NCI-H1105 (cell line): ENCODE measurements around the gene DGKH.

ENCODE experiments used
- DNase-seq: peaks from one replicate; lab custom pipeline; 2025; lab: John Stamatoyannopoulos, UW

DGKH gene, protein sequence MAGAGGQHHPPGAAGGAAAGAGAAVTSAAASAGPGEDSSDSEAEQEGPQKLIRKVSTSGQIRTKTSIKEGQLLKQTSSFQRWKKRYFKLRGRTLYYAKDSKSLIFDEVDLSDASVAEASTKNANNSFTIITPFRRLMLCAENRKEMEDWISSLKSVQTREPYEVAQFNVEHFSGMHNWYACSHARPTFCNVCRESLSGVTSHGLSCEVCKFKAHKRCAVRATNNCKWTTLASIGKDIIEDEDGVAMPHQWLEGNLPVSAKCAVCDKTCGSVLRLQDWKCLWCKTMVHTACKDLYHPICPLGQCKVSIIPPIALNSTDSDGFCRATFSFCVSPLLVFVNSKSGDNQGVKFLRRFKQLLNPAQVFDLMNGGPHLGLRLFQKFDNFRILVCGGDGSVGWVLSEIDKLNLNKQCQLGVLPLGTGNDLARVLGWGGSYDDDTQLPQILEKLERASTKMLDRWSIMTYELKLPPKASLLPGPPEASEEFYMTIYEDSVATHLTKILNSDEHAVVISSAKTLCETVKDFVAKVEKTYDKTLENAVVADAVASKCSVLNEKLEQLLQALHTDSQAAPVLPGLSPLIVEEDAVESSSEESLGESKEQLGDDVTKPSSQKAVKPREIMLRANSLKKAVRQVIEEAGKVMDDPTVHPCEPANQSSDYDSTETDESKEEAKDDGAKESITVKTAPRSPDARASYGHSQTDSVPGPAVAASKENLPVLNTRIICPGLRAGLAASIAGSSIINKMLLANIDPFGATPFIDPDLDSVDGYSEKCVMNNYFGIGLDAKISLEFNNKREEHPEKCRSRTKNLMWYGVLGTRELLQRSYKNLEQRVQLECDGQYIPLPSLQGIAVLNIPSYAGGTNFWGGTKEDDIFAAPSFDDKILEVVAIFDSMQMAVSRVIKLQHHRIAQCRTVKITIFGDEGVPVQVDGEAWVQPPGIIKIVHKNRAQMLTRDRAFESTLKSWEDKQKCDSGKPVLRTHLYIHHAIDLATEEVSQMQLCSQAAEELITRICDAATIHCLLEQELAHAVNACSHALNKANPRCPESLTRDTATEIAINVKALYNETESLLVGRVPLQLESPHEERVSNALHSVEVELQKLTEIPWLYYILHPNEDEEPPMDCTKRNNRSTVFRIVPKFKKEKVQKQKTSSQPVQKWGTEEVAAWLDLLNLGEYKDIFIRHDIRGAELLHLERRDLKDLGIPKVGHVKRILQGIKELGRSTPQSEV

DNA sequence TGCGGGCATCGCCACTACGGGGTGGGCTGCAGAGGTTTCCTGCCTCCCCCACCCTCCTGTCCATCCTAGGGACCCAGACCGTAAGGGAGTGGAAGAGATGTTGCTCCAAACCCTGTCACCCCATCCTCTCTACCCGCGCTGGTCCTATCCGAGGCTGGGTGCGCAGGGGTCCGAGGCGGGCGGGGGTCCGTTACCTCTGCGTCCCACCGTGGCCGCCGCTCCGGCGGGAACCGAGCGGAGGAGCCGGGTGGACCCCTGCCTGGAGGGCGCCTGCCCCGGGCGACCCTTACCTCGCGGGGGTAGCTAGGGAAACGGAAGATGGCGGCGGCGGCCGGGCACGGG is at the start of gene DGKH:
TSS of gene DGKH (plus strand) at position 307 of the 342 bp plus-strand sequence. CDS start 126 bp downstream, outside the sequence.
- no peak for DNase-seq

DNA sequence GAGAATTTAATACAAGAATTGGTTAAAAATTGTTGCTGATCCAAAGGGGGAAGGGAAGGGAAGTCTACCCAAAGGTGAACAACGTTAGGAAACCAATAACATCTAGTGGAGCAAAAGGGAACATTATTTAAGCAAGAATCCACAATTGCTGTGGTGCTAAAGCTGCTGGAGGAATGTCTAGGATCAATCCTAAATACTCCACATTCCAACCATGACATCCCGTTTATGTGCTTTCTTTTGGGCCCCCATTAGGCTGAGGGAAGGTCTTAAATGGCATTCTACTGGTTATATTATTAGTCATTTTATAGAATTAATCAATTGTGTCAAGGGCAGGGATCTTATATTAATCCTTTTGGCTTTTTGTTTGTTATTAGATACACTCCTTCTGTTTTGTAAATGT is 47.6 kb upstream of the DGKH start:
- no peak for DNase-seq

DNA sequence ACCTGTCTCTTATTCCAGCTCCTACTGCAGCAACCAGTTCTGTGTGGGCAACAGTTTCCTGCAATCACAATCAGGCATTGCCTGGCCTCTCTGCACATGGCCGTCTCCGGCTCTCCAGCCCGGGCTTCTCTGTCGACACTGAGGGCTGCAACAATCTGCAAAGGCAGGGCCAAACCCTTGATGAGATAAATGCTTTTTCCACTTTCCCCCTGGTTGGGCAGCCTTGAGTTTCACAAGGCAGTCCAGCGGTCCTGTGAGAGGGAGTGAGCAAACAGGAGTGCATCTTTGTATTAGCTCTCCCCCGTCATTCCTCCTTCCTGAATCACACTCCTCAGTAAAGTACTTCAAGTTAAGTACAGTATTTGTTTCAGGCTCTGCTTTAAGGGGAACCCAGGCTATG is 46.9 kb upstream of the DGKH start:
- DNase-seq: no peak

DNA sequence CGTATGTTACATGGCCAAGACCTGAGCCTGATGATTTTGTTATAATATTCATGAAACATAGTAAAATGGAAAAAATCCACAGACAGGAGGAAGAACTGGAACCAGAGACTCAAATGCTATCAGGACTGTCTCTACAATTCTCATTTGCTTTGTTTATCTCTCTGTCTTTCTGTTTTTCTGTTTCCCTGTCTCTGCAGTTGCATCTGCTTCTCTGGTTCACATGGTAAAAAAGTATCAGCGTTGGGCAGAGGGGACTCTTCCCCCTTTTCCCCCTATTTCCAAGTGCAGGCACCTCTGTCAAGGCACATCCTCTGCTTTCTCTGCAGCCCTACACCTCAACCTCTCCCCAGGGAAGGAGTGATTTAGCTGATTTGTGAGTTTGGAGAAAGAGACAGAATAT is 46.4 kb upstream of the DGKH start:
- DNase-seq: no peak

DNA sequence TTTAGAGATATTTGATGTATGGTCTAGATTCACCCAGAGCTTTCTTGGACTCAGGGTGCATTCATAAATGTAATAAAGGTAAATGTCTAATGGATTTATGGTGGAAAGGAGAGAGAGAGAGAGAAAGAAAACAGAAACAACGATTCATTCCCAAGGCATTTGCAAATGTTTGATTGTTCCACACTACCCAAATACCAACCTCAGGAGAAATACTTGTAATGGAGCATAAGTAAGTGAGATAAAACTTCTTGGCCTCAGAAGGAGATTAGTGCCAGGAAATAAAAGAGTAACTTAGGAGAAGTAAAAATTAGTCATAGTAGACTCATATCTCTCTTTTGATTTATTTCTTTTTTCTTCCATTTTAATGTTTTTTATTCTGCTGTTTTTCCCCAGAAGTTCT is 40.6 kb upstream of the DGKH start:
- DNase-seq: no peak

DNA sequence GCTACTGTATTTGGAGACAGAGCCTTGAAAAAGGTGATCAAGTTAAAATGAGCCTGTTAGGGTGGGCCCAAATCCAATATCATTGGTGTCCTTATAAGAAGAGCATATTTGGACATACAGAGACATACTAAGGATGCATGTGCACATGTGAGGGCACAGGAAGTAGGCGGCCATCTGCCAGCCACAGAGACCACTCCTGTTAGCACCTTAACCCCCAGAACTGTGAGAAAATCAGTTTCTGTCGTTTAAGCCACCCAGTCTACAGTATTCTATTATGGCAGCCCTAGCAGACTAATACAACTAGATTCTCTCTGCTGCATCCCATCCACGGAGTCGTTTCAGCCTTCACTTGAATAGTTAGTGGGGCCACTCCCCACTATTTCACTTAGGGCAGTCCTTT is 39.4 kb upstream of the DGKH start:
- no peak for DNase-seq

DNA sequence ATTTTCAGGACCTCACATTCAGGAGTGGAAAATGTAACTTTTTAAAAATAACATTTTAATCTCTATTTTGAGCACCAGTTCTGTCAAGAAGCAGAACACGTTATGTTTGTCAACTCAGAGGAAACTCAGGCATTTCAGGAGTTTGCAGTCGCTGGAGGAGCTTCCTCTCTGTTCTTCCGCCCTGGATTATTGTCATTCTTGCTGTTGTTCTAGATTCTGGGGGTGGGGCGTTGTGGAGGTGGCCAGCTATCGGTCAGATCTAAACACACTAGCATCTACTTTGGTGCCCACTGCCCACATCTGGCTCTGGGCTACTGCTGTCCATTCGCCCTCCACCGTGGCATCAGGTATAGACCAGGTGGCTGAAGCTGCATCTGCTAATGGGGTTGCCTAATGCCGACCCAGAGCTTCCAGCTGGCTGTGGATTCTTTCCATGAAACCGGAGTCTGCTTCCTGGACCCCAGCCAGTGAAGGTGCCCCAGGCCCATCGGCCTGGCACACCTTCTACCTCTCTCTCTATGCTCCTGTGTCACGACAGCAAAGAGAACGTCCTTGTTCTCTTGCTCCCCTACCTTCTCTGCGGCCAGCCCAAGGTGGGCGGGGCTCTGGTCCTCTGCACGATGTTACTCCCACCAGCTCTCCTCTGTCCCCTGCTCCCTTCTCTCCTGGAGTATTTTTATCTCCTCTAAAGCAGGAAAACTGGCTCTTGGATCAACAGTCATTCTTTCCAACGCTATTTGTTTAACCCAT is 36.7 kb upstream of the DGKH start:
- DNase-seq: no peak

DNA sequence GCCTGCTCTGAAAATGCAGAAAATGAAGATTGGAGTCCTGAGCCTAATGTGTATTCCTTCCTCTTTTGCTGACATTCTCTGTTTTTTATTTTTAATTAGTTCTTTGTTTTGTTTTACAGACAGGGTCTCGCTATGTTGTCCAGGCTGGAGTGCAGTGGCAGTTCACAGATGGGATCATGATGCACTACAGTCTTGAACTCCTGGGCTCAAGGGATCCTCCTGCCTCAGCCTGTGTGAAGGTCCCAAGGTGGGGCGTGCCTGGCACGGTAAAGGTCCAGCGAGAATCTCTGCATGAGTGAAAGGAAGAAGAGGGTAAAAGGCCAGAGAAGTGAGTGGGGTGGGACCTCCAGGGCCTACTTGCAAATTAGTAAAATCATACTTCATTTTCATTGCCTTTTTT is 34.3 kb upstream of the DGKH start:
- no peak for DNase-seq

DNA sequence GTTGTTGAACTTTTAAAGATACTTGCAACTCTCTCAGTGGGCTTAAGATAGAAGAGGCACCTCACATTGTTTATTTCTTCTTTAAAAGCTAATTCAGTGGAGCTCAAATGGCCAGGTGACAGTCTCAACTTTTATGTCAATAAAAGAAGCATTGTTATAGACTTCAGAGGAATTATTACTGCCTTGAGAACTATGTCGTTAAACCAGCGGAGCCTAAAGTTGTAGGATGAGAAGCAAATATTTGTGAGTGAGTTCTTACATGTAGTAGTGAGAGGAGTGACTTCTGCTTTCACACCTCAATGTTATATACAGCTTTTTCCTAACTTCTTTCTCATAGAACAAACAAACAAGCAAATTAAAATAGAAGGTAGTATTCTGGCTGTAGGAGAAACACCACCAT is 31.2 kb upstream of the DGKH start:
- no peak for DNase-seq

DNA sequence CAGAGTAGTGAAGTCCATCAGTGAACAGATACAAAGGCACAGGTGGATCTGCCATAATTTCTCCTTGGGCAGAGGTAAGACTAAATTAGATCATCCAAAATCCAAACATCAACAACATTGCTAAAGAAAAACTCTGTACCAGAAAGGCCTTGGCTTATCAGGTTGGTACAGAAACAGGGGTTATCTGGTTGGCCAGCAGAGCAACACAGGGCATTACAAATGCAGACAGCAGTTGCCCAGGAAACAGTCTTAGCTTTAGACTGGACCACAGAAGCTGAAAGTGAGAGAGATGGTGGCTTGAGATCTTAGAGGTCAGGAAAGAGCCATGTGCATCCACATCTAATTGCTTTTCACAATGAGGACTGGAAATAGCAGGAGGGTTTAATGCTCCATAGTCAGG is 26.6 kb upstream of the DGKH start:
- no peak for DNase-seq

DNA sequence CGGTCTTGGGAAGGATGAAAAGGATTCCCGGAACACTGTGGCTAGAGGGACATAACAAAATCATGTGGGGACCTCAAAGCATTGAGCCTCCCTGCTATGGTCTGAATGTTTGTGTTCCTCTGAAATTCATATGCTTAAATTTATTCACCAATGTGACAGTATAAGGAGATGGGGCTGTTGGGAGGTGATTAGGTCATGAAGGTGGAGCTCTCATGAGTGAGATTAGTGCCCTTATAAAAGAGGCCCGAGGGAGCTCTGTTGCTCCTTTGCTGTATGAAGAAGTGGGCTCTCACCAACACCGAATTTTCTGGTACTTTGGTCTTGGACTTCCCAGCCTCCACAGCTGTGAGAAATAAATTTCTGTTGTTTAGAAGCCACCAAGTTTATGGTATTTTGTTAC is 26.1 kb upstream of the DGKH start:
- no peak for DNase-seq

DNA sequence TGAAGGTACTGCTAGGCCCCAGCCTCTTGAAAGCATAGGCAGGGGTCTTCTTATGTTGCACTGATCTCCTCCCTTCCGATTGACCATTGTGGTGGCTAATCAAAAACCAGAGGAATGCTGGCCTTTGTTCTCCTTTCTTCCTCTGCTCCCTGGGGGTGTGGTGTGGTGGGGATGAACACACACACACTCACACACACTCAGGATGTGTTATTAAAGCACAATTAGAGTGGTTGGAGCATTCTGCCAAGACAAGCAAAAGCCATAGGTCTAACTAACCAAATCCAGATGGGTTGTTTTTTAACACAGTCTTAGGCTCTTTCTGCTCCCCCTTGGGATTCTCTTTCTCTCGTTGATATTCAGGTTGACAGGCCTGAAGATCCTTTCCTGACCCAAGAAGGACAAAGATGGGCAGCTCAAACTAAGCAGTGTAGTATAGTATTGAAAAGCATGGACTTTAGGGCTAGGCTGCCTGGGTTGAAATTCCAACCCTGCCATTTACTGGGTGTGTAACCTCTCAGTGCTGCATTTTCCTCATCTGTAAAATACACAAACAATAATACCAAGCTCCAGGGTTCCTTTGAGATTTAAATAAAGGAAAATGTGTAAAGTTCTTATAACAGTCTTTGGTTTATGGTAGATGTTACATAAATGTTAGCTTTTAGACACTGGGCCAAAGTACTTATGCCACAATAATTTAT is 25.5 kb upstream of the DGKH start:
- DNase-seq: no peak

DNA sequence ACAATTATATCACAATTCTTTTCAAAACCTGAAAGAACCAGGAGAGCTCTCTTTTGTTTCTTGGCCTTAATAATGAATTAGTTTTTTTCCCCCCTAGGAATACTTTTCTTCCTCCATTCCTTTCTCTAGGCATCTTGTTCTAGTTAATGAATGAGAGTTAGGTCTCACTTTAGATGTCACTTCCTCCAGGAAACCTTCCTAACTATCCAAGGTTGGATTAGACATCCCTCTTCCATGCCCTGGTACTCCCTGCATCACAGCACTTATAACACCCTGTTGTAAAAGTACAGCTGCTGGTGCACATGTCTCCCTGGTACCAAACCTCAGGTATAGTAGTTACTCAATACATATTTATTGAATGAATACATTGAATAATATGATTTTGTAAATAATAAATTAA is 21.2 kb upstream of the DGKH start:
- DNase-seq: no peak

DNA sequence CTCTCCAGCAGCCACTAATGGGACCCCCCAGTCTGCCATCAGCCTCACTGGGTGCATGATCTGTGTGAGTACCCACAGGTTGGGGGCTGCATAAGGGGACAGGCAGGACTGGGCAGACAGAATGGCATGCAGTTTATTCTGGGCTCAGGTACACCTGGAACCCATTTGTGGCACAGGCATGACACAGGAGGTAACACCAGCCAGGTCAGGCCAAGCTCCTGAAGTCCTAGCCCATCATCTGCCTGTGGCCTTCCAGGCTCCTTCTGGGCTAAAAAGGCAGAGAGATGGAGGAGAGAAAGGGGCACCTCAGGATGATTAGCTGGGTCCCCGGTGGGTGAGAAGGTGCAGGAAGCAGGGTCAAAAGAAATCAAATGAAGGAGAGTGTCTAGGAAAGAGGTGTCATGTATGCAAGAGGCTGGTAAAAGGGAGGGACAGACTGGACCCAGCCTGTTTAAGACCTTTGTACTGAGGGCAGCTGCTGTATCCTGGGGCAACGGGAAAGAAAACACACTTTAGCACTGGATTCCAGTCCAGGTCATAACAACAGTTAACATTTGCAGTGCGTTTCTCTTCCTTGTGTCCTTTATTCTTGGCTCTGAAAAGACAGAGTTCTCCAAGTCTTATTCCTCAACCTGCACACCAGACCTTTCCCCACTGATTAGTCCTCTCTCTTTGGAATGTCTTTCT is 20.2 kb upstream of the DGKH start:
- no peak for DNase-seq

DNA sequence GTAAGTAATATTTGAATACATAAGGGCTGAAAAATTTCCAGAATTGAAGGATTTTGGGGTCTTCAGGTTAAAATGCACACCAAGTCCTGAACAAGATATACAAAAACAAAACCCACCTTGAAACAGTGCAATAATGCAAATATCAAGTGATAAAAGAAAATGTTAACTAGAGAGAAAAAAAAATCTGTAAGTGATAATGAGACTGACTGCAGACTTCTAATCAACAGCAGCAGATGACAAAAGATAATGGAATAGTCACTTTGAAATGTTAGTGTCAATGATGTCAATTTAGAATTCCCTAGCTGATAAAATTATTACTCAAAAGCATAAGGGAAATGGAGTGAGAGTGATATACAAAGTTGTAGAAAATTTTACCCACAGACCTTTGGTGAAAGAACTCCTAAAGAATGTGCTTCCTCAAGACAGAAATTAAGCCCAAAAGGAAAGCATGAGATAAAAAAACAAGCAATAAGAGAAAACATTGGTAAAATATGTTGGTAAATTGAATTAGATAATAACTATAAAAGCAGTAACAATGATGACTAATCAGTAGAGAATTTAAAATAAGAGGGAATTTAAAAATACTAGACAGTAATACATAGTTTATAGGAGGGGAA is 12.4 kb upstream of the DGKH start:
- DNase-seq: no peak

DNA sequence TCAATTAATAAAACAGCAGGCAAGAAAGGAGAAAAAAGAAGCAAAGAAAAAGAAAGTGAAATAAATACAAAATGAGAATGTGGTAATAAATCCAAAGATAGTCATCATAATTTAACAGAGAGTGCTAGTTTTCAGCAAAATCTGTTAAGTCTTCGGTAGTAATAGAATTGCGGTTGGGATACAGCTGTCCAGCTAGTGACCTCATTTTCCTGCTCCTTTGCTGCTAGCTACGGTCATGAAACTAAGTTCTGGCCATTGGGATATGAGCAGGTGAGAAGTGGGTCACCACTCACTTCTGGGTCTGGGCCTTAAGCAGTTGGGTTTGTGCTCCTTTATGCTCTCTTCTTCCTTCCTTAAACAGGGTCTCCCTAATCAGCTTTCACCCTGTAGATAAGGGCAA is 11.7 kb upstream of the DGKH start:
- DNase-seq: no peak

DNA sequence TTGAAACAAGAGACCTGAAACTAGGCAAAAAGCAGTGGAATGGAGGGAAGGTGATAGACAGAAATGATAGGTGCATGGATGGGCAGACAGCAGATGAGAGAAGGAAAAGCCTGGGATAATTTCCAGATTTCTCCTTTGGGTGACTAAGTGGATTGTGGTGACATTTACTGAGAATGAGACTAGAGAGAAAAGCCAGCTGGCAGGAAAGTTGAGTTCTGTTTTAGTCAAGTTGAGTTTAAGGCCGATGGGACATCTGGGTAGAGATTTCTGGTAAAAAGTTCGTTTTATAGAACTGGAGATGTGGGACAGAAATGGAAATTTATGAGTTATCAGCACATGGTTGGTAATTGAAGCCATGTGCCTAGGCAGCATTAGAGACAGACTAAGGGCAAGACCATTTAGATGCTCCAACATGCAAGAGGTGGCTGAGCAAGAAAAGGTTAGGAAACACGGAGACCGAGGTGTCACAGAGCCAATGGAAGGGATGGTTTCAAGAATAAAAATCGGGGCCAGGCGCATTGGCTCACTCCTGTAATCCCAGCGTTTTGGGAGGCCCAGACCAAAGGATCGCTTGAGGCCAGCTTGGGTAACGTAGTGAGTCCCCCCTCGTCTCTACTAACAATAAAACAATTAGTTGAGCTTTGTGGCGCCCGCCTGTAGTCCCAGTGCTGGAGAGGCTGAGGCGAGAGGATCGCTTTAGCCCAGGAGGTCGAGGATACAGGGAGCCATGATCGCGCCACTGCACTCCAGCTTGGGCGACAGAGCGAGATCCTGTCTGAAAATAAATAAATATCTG is 9.6 kb upstream of the DGKH start:
- no peak for DNase-seq

DNA sequence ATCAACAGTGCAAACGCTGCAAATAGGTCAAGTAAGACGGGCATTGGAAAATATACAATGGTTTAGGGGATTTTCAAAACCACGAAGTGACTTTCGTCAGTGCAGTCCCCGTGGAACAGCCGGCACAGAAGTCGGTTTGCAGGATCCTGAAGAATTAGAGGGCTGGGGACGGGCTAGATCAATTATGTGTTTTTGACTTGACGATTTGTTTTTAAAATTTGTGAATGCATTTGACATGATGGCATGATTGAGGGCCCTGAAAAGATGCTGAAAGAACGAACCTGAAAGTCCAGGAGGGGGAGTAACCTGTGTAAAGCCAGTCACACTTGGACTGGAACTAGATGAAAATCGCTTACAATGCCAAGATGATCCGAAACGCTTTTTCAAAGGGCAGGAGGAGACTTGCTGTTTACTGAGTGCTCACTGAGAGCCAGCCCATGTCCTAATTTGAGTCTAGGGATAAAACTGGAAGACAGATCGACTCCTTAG is 8.9 kb upstream of the DGKH start:
- no peak for DNase-seq
